Smooth muscle cell (in vitro differentiated cells): ENCODE measurements around the gene ZBTB22. TPM values are rescaled to one million over a fixed set of nuclear protein-coding genes. Genes with fewer than 3 reads are reported as not detected.
"Not testable (repeated sequence)": the region's sequence is repeated elsewhere in the genome, so short reads cannot be mapped to it uniquely, and the experiment has no call there.

ENCODE experiments used
- DNase-seq: peaks from one replicate; lab custom pipeline; 2025; ENCODE audit not compliant: unreplicated experiment; lab: John Stamatoyannopoulos, UW
- H2AFZ ChIP-seq: fragments of 200-600 bp; sonication (generic); 2 replicates; pipeline ENCODE4 v1.6.0; 2016; ENCODE audit warnings: antibody characterized with exemption, low read depth, mild to moderate bottlenecking
- H3F3A ChIP-seq: fragments of 200-600 bp; sonication (generic); 2 replicates; pipeline ENCODE4 v1.6.0; 2017; ENCODE audit warnings: antibody characterized with exemption, low read depth
- H3K27ac ChIP-seq: fragments of 200-600 bp; sonication (generic); 2 replicates; pipeline ENCODE4 v1.5.1; 2016; ENCODE audit warnings: low read depth, mild to moderate bottlenecking
- H3K27me3 ChIP-seq: fragments of 200-600 bp; sonication (generic); 2 replicates; pipeline ENCODE4 v1.6.1; 2016; ENCODE audit warnings: low read depth, mild to moderate bottlenecking
- H3K36me3 ChIP-seq: fragments of 200-600 bp; sonication (generic); 2 replicates; pipeline ENCODE4 v1.5.1; 2016; ENCODE audit warnings: low read depth
- H3K4me1 ChIP-seq: fragments of 200-600 bp; sonication (generic); 2 replicates; pipeline ENCODE4 v1.5.1; 2016; ENCODE audit warnings: low read depth
- H3K4me2 ChIP-seq: fragments of 200-600 bp; sonication (generic); 2 replicates; pipeline ENCODE4 v1.6.0; 2016; ENCODE audit warnings: mild to moderate bottlenecking
- H3K4me3 ChIP-seq: fragments of 200-600 bp; sonication (generic); 2 replicates; pipeline ENCODE4 v1.5.1; 2016; ENCODE audit warnings: mild to moderate bottlenecking
- H3K79me2 ChIP-seq: fragments of 200-600 bp; sonication (generic); 2 replicates; pipeline ENCODE4 v1.6.0; 2016; ENCODE audit warnings: low read depth, mild to moderate bottlenecking
- H3K9ac ChIP-seq: fragments of 200-600 bp; sonication (generic); 2 replicates; pipeline ENCODE4 v1.6.0; 2016; ENCODE audit warnings: low read depth
- H3K9me3 ChIP-seq: fragments of 200-600 bp; sonication (generic); replicated peaks from 2 replicates; pipeline ENCODE4 v1.5.1; 2016; ENCODE audit warnings: low read depth
- H4K20me1 ChIP-seq: fragments of 200-600 bp; sonication (generic); 2 replicates; pipeline ENCODE4 v1.6.0; 2016; ENCODE audit warnings: low read depth
- whole genome bisulfite sequencing: methylation state at CpG from one replicate; pipeline ENCODE4 v1.1.7; 2016; ENCODE audit warnings: low lambda C conversion rate; 5-methylcytosine and 5-hydroxymethylcytosine counted together
- polyA plus RNA-seq: library from polyadenylated mRNA; unstranded; fragments of >200 nt; fragmentation: Nextera tagmentation; extraction: Ambion mirVana; gene quantifications from 2 replicates; pipeline ENCODE4 v1.2.1, GENCODE V29; 2016
- total RNA-seq: library from RNA; depleted of rRNA; stranded (reverse); fragments of >200 nt; gene quantifications from 2 replicates; pipeline ENCODE4 v1.2.3, GENCODE V29; 2014
- TF ChIP-seq, protein P1 (sequence below): fragments of 200-600 bp; sonication (generic); IDR thresholded peaks from 2 replicates; pipeline ENCODE4 v1.5.1; 2017; ENCODE audit warnings: borderline replicate concordance, mild to moderate bottlenecking, antibody characterized with exemption; ENCODE audit not compliant: insufficient read depth, poor library complexity, severe bottlenecking

The ZBTB22 gene
- total and polyA plus RNA-seq, 2 experiments from 2014 or later, result 9.6 to 22.9 TPM

DNA sequence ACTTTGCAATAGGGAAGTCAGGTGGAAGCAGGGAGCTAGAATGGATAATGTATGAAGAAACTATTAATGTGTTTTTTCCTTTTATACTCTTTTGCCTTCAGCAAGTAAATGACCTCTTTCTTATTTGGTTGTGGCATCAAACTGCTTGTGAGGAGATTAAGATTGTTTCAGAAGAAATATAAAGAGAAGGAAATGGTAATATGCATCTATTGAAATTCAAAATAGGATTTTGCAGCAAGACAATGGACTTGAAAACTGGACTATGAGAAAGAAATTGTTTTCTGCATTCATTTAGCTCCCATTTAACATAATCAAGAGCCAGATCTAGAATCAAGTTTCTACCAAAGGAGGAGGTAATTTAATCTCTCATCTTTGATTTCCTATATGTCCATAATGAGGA is 41.8 kb upstream of the ZBTB22 start:
- no peak for DNase-seq
- H3K4me1 ChIP-seq, result peaks cover 3% of the 10 kb centered on the region

DNA sequence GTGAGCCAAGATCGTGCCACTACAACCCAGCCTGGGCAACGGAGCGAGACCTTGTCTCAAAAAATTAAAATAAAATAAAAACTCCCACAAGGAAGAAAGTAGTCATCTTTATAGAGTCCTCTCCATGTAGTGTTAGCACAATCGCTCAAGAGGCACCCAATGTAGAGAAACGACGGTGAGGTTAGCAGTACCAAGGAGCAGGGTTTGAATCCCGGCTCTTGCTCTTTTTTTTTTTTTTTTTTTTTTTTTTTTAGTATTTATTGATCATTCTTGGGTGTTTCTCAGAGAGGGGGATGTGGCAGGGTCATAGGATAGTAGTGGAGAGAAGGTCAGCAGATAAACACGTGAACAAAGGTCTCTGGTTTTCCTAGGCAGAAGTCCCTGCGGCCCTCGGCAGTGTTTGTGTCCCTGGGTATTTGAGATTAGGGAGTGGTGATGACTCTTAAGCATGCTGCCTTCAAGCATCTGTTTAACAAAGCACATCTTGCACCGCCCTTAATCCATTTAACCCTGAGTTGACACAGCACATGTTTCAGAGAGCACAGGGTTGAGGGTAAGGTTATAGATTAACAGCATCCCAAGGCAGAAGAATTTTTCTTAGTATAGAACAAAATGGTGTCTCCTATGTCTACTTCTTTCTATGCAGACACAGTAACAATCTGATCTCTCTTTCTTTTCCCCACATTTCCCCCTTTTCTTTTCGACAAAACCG is 39.8 kb upstream of the ZBTB22 start:
- H2AFZ ChIP-seq, H3K79me2 ChIP-seq, H3K27me3 ChIP-seq, H4K20me1 ChIP-seq, H3K4me1 ChIP-seq, H3K9ac ChIP-seq, H3K4me2 ChIP-seq, DNase-seq, H3K9me3 ChIP-seq, H3K4me3 ChIP-seq, H3K36me3 ChIP-seq, H3K27ac ChIP-seq, H3F3A ChIP-seq: not testable (repeated sequence)
- 71% methylated on average over 13 of the region's 13 CpGs for WGBS

More for the DNA sequence above, 41.8 kb upstream of the ZBTB22 start:
- H3K9ac ChIP-seq, result no peak overlapping the region
- no peak overlapping the region for H3K27ac ChIP-seq
- H2AFZ ChIP-seq, result no peak overlapping the region
- no peaks in the 10 kb centered on the region for H3K27me3 ChIP-seq
- H3F3A ChIP-seq, result no peaks in the 10 kb centered on the region
- TF ChIP-seq, protein P1, sequence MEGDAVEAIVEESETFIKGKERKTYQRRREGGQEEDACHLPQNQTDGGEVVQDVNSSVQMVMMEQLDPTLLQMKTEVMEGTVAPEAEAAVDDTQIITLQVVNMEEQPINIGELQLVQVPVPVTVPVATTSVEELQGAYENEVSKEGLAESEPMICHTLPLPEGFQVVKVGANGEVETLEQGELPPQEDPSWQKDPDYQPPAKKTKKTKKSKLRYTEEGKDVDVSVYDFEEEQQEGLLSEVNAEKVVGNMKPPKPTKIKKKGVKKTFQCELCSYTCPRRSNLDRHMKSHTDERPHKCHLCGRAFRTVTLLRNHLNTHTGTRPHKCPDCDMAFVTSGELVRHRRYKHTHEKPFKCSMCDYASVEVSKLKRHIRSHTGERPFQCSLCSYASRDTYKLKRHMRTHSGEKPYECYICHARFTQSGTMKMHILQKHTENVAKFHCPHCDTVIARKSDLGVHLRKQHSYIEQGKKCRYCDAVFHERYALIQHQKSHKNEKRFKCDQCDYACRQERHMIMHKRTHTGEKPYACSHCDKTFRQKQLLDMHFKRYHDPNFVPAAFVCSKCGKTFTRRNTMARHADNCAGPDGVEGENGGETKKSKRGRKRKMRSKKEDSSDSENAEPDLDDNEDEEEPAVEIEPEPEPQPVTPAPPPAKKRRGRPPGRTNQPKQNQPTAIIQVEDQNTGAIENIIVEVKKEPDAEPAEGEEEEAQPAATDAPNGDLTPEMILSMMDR, result no peak
- no peak overlapping the region for H3K4me2 ChIP-seq
- no peak overlapping the region for H3K4me3 ChIP-seq
- H4K20me1 ChIP-seq, result no peaks in the 10 kb centered on the region
- H3K36me3 ChIP-seq, result no peaks in the 10 kb centered on the region
- H3K79me2 ChIP-seq, result no peaks in the 10 kb centered on the region
- H3K9me3 ChIP-seq, result no peaks in the 10 kb centered on the region

DNA sequence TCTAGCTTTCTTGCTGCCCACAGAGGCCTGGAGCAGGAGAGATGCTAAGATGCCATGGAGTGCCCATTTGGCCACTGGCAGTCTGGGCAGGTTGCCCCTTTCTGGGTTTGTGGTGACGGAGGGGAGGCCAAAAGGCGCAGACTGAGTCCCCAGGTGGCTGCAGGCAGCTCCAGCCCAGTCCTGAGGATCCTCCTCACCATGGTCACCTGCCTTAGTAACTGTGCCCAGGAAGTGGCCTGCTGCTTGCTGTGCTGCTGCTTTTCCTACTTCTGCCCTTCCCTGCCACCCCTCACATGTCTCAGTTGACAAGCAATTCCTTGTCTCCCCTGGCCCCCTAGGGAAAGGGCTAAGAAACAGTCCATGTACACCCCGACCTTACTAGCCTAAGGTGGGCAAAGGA is 38.8 kb upstream of the ZBTB22 start:
- WGBS, result 95% methylated on average over 3 of the region's 3 CpGs
- H3K9me3 ChIP-seq, result no peaks in the 10 kb centered on the region
- H3K9ac ChIP-seq, result no peak overlapping the region
- no peak for DNase-seq
- no peaks in the 10 kb centered on the region for H3K79me2 ChIP-seq
- no peaks in the 10 kb centered on the region for H4K20me1 ChIP-seq
- H3K4me3 ChIP-seq, result no peak overlapping the region
- no peak overlapping the region for H2AFZ ChIP-seq
- H3F3A ChIP-seq, result no peaks in the 10 kb centered on the region
- no peak overlapping the region for H3K27ac ChIP-seq
- H3K27me3 ChIP-seq, result no peaks in the 10 kb centered on the region
- H3K4me1 ChIP-seq, result no peaks in the 10 kb centered on the region
- H3K36me3 ChIP-seq, result no peaks in the 10 kb centered on the region
- TF ChIP-seq, protein P1, result no peak
- H3K4me2 ChIP-seq, result no peak overlapping the region

DNA sequence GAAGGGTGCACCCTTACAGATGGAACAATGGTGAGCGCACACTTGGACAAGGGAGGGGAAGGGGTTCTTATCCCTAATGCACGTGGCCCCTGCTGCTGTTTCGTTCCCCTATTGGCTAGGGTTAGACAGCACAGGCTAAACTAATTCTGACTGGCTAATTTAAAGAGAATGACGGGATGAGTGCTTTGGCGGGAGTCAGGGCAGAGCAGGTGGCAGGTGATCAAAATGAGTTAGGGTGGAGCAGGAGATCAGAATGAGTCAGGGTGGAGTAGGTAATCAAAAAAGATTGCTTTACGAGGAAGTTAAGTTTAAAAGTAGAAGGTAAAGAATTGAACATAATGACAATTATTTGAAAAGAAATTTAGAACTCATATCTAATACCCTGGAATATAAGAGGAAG is 38.3 kb upstream of the ZBTB22 start:
- not testable (repeated sequence) for DNase-seq, H3K36me3 ChIP-seq, H3K27me3 ChIP-seq, H3K4me3 ChIP-seq, H3K4me1 ChIP-seq, H3K27ac ChIP-seq, H4K20me1 ChIP-seq, H2AFZ ChIP-seq, H3K9ac ChIP-seq, H3K4me2 ChIP-seq, H3K79me2 ChIP-seq, H3K9me3 ChIP-seq, H3F3A ChIP-seq
- 89% methylated on average over 6 of the region's 6 CpGs for WGBS

DNA sequence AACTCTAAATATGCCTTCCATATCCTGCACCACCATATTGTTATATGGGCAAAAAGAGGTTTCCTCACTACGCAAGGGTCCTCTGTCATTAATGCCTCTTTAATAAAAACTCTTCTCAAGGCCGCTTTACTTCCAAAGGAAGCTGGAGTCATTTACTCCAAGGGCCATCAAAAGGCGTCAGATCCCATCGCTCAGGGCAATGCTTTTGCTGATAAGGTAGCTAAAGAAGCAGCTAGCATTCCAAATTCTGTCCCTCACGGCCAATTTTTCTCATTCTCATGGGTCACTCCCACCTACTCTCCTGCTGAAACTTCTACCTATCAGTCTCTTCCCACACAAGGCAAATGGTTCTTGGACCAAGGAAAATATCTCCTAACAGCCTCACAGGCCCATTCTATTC is 30.3 kb upstream of the ZBTB22 start:
- Histone ChIP-seq H3K36me3 (no peaks in the 10 kb centered on the region), H3K9me3 (no peaks in the 10 kb centered on the region), H3K4me3 (no peak overlapping the region), H3K27me3 (no peaks in the 10 kb centered on the region), H3K4me1 (no peaks in the 10 kb centered on the region), H2AFZ (no peak overlapping the region), H3K9ac (no peak overlapping the region), H3F3A (no peaks in the 10 kb centered on the region), H3K4me2 (no peak overlapping the region), H3K27ac (no peak overlapping the region), H3K79me2 (no peaks in the 10 kb centered on the region), H4K20me1 (no peaks in the 10 kb centered on the region)
- 80% methylated on average over 5 of the region's 5 CpGs for WGBS
- DNase-seq, result no peak
- TF ChIP-seq, protein P1, result no peak

DNA sequence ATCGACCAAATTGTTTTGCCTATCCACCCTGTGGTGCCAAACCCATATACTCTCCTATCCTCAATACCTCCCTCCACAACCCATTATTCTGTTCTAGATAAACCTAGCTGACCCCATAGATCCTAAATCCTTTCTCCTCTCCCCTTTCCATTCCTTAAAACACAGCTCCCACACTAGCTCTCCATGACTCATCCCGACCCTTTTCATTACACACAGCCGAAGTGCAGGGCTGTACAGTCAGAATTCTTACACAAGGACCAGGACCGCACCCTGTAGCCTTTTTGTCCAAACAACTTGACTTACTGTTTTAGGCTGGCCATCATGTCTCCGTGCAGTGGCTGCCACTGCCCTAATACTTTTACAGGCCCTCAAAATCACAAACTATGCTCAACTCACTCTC is 29.4 kb upstream of the ZBTB22 start:
- H2AFZ ChIP-seq, H3K27ac ChIP-seq, DNase-seq, H3K36me3 ChIP-seq, H3F3A ChIP-seq, H3K9ac ChIP-seq, H4K20me1 ChIP-seq, H3K4me2 ChIP-seq, H3K4me1 ChIP-seq, H3K27me3 ChIP-seq, H3K4me3 ChIP-seq, H3K79me2 ChIP-seq, H3K9me3 ChIP-seq: not testable (repeated sequence)
- WGBS, result 59% methylated on average over 5 of the region's 5 CpGs
